Activated T-cell treated with anti-CD3 and anti-CD28 coated beads, Interleukin-2, amount 50 U/mL, for 4 hours (primary cell): ENCODE data around the gene KRTAP13-3. TPM values are rescaled to one million over a fixed set of nuclear protein-coding genes. Genes with fewer than 3 reads are reported as not detected.

ENCODE experiments used
- ATAC-seq, 2 donors: fragments of 200-7000 bp; cut with Tn5 transposase; one replicate each; pipeline ENCODE4 v1.10.0; 2021
- DNase-seq: peaks from one replicate; pipeline ENCODE4 v3.0.0-alpha.2; 2020
- H3K27me3 Mint-ChIP-seq: one replicate; pipeline ENCODE4 v1.8.0; 2021; ENCODE audit warnings: low read depth, mixed read lengths
- H3K36me3 Mint-ChIP-seq: one replicate; pipeline ENCODE4 v1.8.0; 2022; ENCODE audit warnings: mixed read lengths; ENCODE audit not compliant: insufficient read depth
- H3K4me1 Mint-ChIP-seq: one replicate; pipeline ENCODE4 v1.8.0; 2021; ENCODE audit warnings: low read depth, mixed read lengths
- H3K4me3 Mint-ChIP-seq: one replicate; pipeline ENCODE4 v1.8.0; 2021; ENCODE audit warnings: mild to moderate bottlenecking, moderate library complexity, mixed read lengths
- H3K9me3 Mint-ChIP-seq: one replicate; pipeline ENCODE4 v1.8.0; 2021; ENCODE audit warnings: mixed read lengths
- total RNA-seq, 3 donors: library from RNA; stranded (reverse); gene quantifications; one replicate each; pipeline ENCODE4 v1.2.1, GENCODE V29; 2021

KRTAP13-3 gene
- not detected for total RNA-seq

- DNase-seq (no peak), ATAC-seq (no peak)
- H3K27me3 Mint-ChIP-seq: no peaks in the 10 kb centered on the region
- no peaks in the 10 kb centered on the region for H3K9me3 Mint-ChIP-seq
- H3K4me1 Mint-ChIP-seq: no peaks in the 10 kb centered on the region
- H3K36me3 Mint-ChIP-seq: no peaks in the 10 kb centered on the region
- no peak within 1 kb of the TSS for H3K4me3 Mint-ChIP-seq
Observed at GRCh38 chr21:30425826-30426225, at the start of gene KRTAP13-3. Gene KRTAP13-3, minus strand, starts transcription at chr21:30425926. Its CDS starts 14 bp downstream, at chr21:30425912.

- H3K36me3 Mint-ChIP-seq: no peaks in the 10 kb centered on the region
- H3K4me3 Mint-ChIP-seq: no peak overlapping the region
- DNase-seq (no peak), ATAC-seq (no peak)
- peaks cover 4% of the 10 kb centered on the region for H3K27me3 Mint-ChIP-seq
- H3K4me1 Mint-ChIP-seq: no peaks in the 10 kb centered on the region
- H3K9me3 Mint-ChIP-seq: peaks cover 3% of the 10 kb centered on the region
Observed at GRCh38 chr21:30468900-30469714, 43.4 kb upstream of the KRTAP13-3 start.

- DNase-seq (no peak), ATAC-seq (no peak)
- Mint-ChIP-seq H3K4me1 (no peaks in the 10 kb centered on the region), H3K27me3 (peaks cover 5% of the 10 kb centered on the region), H3K36me3 (no peaks in the 10 kb centered on the region), H3K4me3 (no peak overlapping the region), H3K9me3 (peaks cover 3% of the 10 kb centered on the region)
Observed at GRCh38 chr21:30463713-30464112, 38.0 kb upstream of the KRTAP13-3 start.

GRCh38 chr21:30448514-30448913 lies 22.8 kb upstream of the KRTAP13-3 start:
- no peaks in the 10 kb centered on the region for H3K4me1 Mint-ChIP-seq
- peaks cover 2% of the 10 kb centered on the region for H3K27me3 Mint-ChIP-seq
- no peak for DNase-seq
- ATAC-seq: no peak
- no peak overlapping the region for H3K4me3 Mint-ChIP-seq
- H3K9me3 Mint-ChIP-seq: no peaks in the 10 kb centered on the region
- no peaks in the 10 kb centered on the region for H3K36me3 Mint-ChIP-seq

GRCh38 chr21:30447056-30447455 lies 21.3 kb upstream of the KRTAP13-3 start:
- no peaks in the 10 kb centered on the region for H3K4me1 Mint-ChIP-seq
- DNase-seq: no peak
- no peaks in the 10 kb centered on the region for H3K9me3 Mint-ChIP-seq
- H3K4me3 Mint-ChIP-seq: no peak overlapping the region
- no peak for ATAC-seq
- H3K36me3 Mint-ChIP-seq: no peaks in the 10 kb centered on the region
- peaks cover 2% of the 10 kb centered on the region for H3K27me3 Mint-ChIP-seq

- DNase-seq (no peak), ATAC-seq (no peak)
- Mint-ChIP-seq H3K4me3 (no peak overlapping the region), H3K36me3 (no peaks in the 10 kb centered on the region), H3K9me3 (no peaks in the 10 kb centered on the region), H3K4me1 (no peaks in the 10 kb centered on the region), H3K27me3 (peaks cover 2% of the 10 kb centered on the region)
Observed at GRCh38 chr21:30444204-30444603, 18.5 kb upstream of the KRTAP13-3 start.

GRCh38 chr21:30443226-30443625 lies 17.5 kb upstream of the KRTAP13-3 start:
- no peak for ATAC-seq
- no peaks in the 10 kb centered on the region for H3K4me1 Mint-ChIP-seq
- H3K4me3 Mint-ChIP-seq: no peak overlapping the region
- peaks cover 2% of the 10 kb centered on the region for H3K27me3 Mint-ChIP-seq
- DNase-seq: no peak
- no peaks in the 10 kb centered on the region for H3K36me3 Mint-ChIP-seq
- no peaks in the 10 kb centered on the region for H3K9me3 Mint-ChIP-seq

GRCh38 chr21:30439975-30440374 lies 14.2 kb upstream of the KRTAP13-3 start, which contains the start of gene KRTAP15-1:
Gene KRTAP15-1, plus strand, starts transcription at chr21:30440275. Its CDS starts 53 bp downstream, at chr21:30440328.
- H3K4me1 Mint-ChIP-seq: no peaks in the 10 kb centered on the region
- DNase-seq: no peak
- H3K9me3 Mint-ChIP-seq: no peaks in the 10 kb centered on the region
- no peak for ATAC-seq
- no peak within 1 kb of the TSS for H3K4me3 Mint-ChIP-seq
- peaks cover 4% of the 10 kb centered on the region for H3K27me3 Mint-ChIP-seq
- no peaks in the 10 kb centered on the region for H3K36me3 Mint-ChIP-seq

- peaks cover 7% of the 10 kb centered on the region for H3K27me3 Mint-ChIP-seq
- H3K9me3 Mint-ChIP-seq: no peaks in the 10 kb centered on the region
- no peaks in the 10 kb centered on the region for H3K36me3 Mint-ChIP-seq
- H3K4me1 Mint-ChIP-seq: no peaks in the 10 kb centered on the region
- ATAC-seq (no peak), DNase-seq (no peak)
- H3K4me3 Mint-ChIP-seq: no peak overlapping the region
Observed at GRCh38 chr21:30437010-30437565, 11.4 kb upstream of the KRTAP13-3 start.

- DNase-seq (no peak), ATAC-seq (peak in 1 of 2 donors; percentile 60)
- no peaks in the 10 kb centered on the region for H3K36me3 Mint-ChIP-seq
- H3K4me1 Mint-ChIP-seq: no peaks in the 10 kb centered on the region
- H3K4me3 Mint-ChIP-seq: no peak overlapping the region
- no peaks in the 10 kb centered on the region for H3K9me3 Mint-ChIP-seq
- peaks cover 7% of the 10 kb centered on the region for H3K27me3 Mint-ChIP-seq
Observed at GRCh38 chr21:30434033-30434631, 8.4 kb upstream of the KRTAP13-3 start.

- no peaks in the 10 kb centered on the region for H3K4me1 Mint-ChIP-seq
- H3K9me3 Mint-ChIP-seq: no peaks in the 10 kb centered on the region
- H3K36me3 Mint-ChIP-seq: no peaks in the 10 kb centered on the region
- ATAC-seq: no peak
- peaks cover 4% of the 10 kb centered on the region for H3K27me3 Mint-ChIP-seq
- no peak within 1 kb of the TSS for H3K4me3 Mint-ChIP-seq
- DNase-seq: no peak
Observed at GRCh38 chr21:30430170-30430655, 4.5 kb upstream of the KRTAP13-3 start, which contains the start of gene KRTAP13-4. Gene KRTAP13-4, plus strand, starts transcription at chr21:30430220. Its CDS starts 56 bp downstream, at chr21:30430276.

- DNase-seq (no peak), ATAC-seq (no peak)
- Mint-ChIP-seq H3K27me3 (no peaks in the 10 kb centered on the region), H3K4me1 (no peaks in the 10 kb centered on the region), H3K9me3 (no peaks in the 10 kb centered on the region), H3K36me3 (no peaks in the 10 kb centered on the region), H3K4me3 (no peak overlapping the region)
Observed at GRCh38 chr21:30426731-30427130, 1.0 kb upstream of the KRTAP13-3 start.

GRCh38 chr21:30415993-30416392 lies 9.7 kb downstream of the KRTAP13-3 start:
- Mint-ChIP-seq H3K4me3 (no peak overlapping the region), H3K27me3 (no peaks in the 10 kb centered on the region), H3K36me3 (no peaks in the 10 kb centered on the region), H3K9me3 (no peaks in the 10 kb centered on the region), H3K4me1 (no peaks in the 10 kb centered on the region)
- ATAC-seq (no peak), DNase-seq (no peak)

- ATAC-seq (no peak), DNase-seq (no peak)
- Mint-ChIP-seq H3K36me3 (no peaks in the 10 kb centered on the region), H3K4me3 (no peak overlapping the region), H3K9me3 (peaks cover 11% of the 10 kb centered on the region), H3K27me3 (peaks cover 10% of the 10 kb centered on the region), H3K4me1 (no peaks in the 10 kb centered on the region)
Observed at GRCh38 chr21:30408782-30409494, 16.8 kb downstream of the KRTAP13-3 start.
